AG04450 (cell line): ENCODE measurements around the gene MRPL17. TPM values are rescaled to one million over a fixed set of nuclear protein-coding genes. Genes with fewer than 3 reads are reported as not detected.

Source experiments
- CTCF ChIA-PET: fragments of 300-600, 350-600 bp; formaldehyde crosslinking; extraction: SDS; loops from one replicate; lab custom pipeline; 2022; ENCODE audit warnings: antibody characterized with exemption, inconsistent platforms; lab: Charles Lee
- POLR2A ChIA-PET: fragments of 350-600 bp; formaldehyde crosslinking; extraction: SDS; loops from one replicate; lab custom pipeline; 2021; ENCODE audit warnings: antibody characterized with exemption, inconsistent platforms; lab: Yijun Ruan, JAX
- DNase-seq: peaks from one replicate; pipeline ENCODE4 v3.0.0-alpha.2; 2011; ENCODE audit warnings: low read depth, low spot score
- H3K27ac ChIP-seq: one replicate; pipeline ENCODE4 v1.5.1; 2012; ENCODE audit warnings: low read depth, low read length, control low read depth
- H3K27me3 ChIP-seq: one replicate; pipeline ENCODE4 v1.6.0; 2012; ENCODE audit warnings: low read length; ENCODE audit not compliant: control insufficient read depth, insufficient read depth
- H3K4me3 ChIP-seq: 2 replicates; pipeline ENCODE4 v1.5.1; 2011; ENCODE audit warnings: mild to moderate bottlenecking, low read depth, low read length, control low read depth
- H3K9me3 ChIP-seq: 2 replicates; pipeline ENCODE4 v1.5.1; 2012; ENCODE audit warnings: low read length; ENCODE audit not compliant: control insufficient read depth, insufficient read depth
- CTCF ChIP-seq: IDR thresholded peaks from 2 replicates; pipeline ENCODE4 v1.5.1; 2011; ENCODE audit warnings: low read depth, low read length, control low read depth, inconsistent platforms
- polyA plus RNA-seq: library from polyadenylated mRNA; depleted of rRNA; stranded (reverse); fragments of >200 nt; gene quantifications from 2 replicates; pipeline ENCODE4 v1.2.3, GENCODE V29; 2011

The MRPL17 gene
- polyA plus RNA-seq, 1 experiment: 63.3 TPM

DNA sequence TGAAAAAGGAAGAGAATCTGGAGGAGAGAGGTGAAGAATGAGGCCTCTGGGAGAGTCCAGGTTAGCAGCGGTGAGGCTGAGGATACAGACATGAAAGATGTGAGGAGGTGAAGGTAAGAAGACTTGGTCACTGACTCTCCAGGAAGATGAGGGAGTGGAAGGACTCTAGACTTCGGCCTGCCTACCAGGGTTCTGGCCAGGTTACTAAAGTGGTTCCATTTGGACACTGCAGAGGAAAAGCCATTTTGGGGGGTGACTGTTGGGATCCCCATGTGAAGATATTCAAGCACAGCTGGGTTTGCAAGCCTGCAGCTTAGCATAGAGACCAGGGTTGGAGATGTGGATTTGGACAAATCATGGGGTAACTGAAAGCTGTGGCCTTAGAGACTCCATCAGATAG, 35.3 kb downstream of the MRPL17 start:
- Histone ChIP-seq H3K9me3 (no peaks in the 10 kb centered on the region), H3K4me3 (no peak overlapping the region), H3K27me3 (peaks cover 8% of the 10 kb centered on the region), H3K27ac (no peak overlapping the region)
- CTCF ChIA-PET: interaction anchor here (1.1 to 1.5 kb wide), 5 partner anchors 10 to 117 kb away, joined by 3 to 5 read pairs (median 4); partner anchors contain the start of genes MRPL17 and TAF10
- no peak for DNase-seq
- no peak for TF ChIP-seq CTCF
- POLR2A ChIA-PET: interaction anchor here (1.2 kb wide), 1 partner anchor 29 kb away, joined by 7 read pairs; the partner anchor contains the start of gene TPP1

DNA sequence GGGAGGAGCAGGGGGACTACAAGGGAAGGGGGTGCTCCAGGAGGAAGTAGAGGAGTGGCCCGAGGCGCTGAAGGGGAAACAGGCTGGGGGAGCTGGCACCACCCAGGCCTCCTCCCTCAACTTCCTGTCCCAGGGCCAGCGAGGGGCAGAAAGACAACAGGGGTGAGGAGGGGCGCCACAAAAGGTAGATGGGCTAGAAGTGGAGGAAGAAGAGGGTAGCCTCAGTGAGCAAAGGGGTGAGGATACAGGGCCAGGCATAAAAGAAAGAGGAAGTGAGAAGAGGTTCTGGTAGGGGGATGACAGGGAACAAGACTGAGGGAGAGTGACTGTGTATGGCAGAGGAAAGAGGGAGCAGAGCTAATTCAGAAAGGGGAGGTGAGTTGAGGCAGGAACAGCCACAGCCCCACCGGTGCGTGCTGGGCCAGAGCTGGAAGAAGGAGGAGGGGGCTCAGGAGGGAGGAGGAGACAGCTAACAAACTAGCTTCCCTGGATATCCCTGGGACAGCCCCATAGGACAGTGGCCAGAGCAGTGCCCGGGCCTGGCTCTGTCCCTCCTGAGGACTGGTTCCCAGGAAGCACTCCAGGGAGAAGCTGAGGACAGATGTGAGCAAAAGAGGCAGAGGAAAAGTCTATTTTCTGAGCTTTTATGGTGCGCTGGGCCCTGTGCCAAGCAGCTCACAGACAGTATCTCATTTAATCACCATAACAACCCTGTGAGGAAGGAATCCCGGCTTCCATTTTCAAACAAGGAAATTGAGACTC, 36.0 kb downstream of the MRPL17 start:
- ChIA-PET CTCF (interaction anchor here (1.1 to 1.5 kb wide), 4 partner anchors 11 to 36 kb away, joined by 3 to 5 read pairs (median 4); partner anchors contain the start of genes MRPL17 and TAF10), POLR2A (interaction anchor here (0.7 to 1.3 kb wide), 5 partner anchors 12 to 173 kb away, joined by 3 to 9 read pairs (median 6); partner anchors contain the start of genes TAF10, TPP1 and TRIM3)
- Histone ChIP-seq H3K27me3 (peaks cover 5% of the 10 kb centered on the region), H3K27ac (no peak overlapping the region), H3K9me3 (no peaks in the 10 kb centered on the region), H3K4me3 (no peak overlapping the region)
- no peak for TF ChIP-seq CTCF
- DNase-seq: no peak

DNA sequence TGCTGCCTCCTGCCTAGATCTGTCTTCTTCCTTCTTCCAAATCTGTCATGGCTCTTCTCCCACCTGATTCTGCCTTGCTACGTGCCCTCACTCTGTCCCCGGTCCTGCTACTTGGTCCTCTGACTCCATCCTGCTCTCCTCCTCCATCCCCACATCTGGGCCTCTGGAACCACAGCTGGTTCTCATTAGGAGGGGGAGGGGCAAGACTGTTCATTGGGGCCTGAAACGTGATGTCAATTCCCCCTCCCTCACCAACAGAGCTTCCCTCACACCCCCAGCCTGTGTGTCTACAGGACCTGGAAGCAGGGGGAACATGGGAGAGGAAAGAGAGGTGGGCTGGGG, 36.6 kb downstream of the MRPL17 start:
- TF ChIP-seq CTCF: no peak
- Histone ChIP-seq H3K27ac (peak overlapping the region; percentile 21), H3K4me3 (peak overlapping the region; percentile 18), H3K9me3 (no peaks in the 10 kb centered on the region; the same call in 1 of the 2 replicates), H3K27me3 (peaks cover 4% of the 10 kb centered on the region)
- ChIA-PET CTCF (interaction anchor here (1.1 to 1.3 kb wide), 2 partner anchors 21 to 37 kb away, joined by 3 to 5 read pairs; partner anchors contain the start of gene MRPL17), POLR2A (interaction anchor here (0.7 to 1.3 kb wide), 5 partner anchors 11 to 173 kb away, joined by 3 to 9 read pairs (median 6); partner anchors contain the start of genes TAF10, TPP1 and TRIM3)
- DNase-seq: no peak

DNA sequence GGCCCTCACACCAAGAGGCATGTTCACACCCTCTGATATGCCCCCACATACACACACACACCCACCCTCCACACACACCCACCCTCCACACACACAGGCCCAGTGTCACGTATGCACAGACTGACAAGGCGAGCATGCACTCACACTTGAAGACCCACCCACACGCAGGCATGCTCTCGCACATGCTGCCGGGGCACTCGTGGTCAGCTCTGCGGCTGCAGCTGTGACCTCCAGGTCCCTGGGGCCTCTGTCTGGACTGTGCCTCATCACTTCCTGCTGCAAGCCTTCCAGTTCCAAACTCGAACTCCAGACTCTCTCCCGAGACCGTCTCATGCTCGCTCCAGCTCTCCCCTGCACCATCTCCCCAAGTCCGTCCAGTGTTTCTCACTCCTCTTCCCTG, 37.1 kb downstream of the MRPL17 start:
- H3K4me3 ChIP-seq: peak overlapping the region; percentile 18
- H3K27ac ChIP-seq: peak overlapping the region; percentile 21
- H3K9me3 ChIP-seq: no peaks in the 10 kb centered on the region; the same call in 1 of the 2 replicates
- ChIA-PET CTCF (no interaction called here), POLR2A (interaction anchor here (0.7 to 1.3 kb wide), 3 partner anchors 11 to 172 kb away, joined by 4 to 9 read pairs (median 6); partner anchors contain the start of gene TRIM3)
- peak; percentile 39 for DNase-seq
- peaks cover 2% of the 10 kb centered on the region for H3K27me3 ChIP-seq
- no peak for TF ChIP-seq CTCF

GRCh38 chr11:6642957-6643356, 40.2 kb downstream of the MRPL17 start:
- ChIA-PET POLR2A (no interaction called here), CTCF (no interaction called here)
- H3K27ac ChIP-seq: no peak overlapping the region
- no peaks in the 10 kb centered on the region; the same call in 1 of the 2 replicates for H3K9me3 ChIP-seq
- no peak overlapping the region for H3K4me3 ChIP-seq
- H3K27me3 ChIP-seq: no peaks in the 10 kb centered on the region
- DNase-seq: no peak
- TF ChIP-seq CTCF: no peak
